Mononuclear cell (primary cell): ENCODE data around the gene PXMP4. TPM values are rescaled to one million over a fixed set of nuclear protein-coding genes. Genes with fewer than 3 reads are reported as not detected.
"Not testable (repeated sequence)": the region's sequence is repeated elsewhere in the genome, so short reads cannot be mapped to it uniquely, and the experiment has no call there.

Experiments
- H3K27me3 ChIP-seq: 2 replicates; pipeline ENCODE4 v1.6.0; 2011; ENCODE audit warnings: low read length, control low read depth; ENCODE audit not compliant: insufficient read depth
- H3K4me1 ChIP-seq: 2 replicates; pipeline ENCODE4 v1.5.1; 2011; ENCODE audit warnings: mild to moderate bottlenecking, low read length, control low read depth; ENCODE audit not compliant: insufficient read depth
- H3K4me3 ChIP-seq: 2 replicates; pipeline ENCODE4 v1.5.1; 2011; ENCODE audit warnings: mild to moderate bottlenecking, low read length, moderate library complexity
- H3K9me3 ChIP-seq: 2 replicates; pipeline ENCODE4 v1.5.1; 2011; ENCODE audit warnings: low read depth, mild to moderate bottlenecking, control low read depth, low read length
- total RNA-seq: library from RNA; depleted of rRNA; stranded (reverse); fragments of >200 nt; gene quantifications from one replicate; pipeline ENCODE4 v1.2.3, GENCODE V29; 2012

Gene PXMP4
- total RNA-seq, 1 donor = 2.4 TPM

GRCh38 chr20:33700696-33701441, 19.2 kb downstream of the PXMP4 start:
- H3K4me1 ChIP-seq, H3K4me3 ChIP-seq, H3K27me3 ChIP-seq, H3K9me3 ChIP-seq: not testable (repeated sequence)

DNA sequence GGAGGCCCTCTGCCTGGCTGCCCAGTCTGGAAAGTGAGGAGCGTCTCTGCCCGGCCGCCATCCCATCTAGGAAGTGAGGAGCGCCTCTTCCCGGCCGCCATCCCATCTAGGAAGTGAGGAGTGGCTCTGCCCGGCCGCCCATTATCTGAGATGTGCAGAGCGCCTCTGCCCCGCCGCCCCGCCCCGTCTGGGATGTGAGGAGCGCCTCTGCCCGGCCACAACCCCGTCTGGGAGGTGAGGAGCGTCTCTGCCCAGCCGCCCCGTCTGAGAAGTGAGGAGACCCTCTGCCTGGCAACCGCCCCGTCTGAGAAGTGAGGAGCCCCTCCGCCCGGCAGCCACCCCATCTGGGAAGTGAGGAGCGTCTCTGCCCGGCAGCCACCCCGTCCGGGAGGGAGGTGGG, 21.1 kb downstream of the PXMP4 start:
- not testable (repeated sequence) for H3K9me3 ChIP-seq, H3K4me3 ChIP-seq, H3K27me3 ChIP-seq, H3K4me1 ChIP-seq

GRCh38 chr20:33697129-33697528, 23.0 kb downstream of the PXMP4 start:
- H3K9me3 ChIP-seq = no peaks in the 10 kb centered on the region
- no peaks in the 10 kb centered on the region for H3K4me1 ChIP-seq
- H3K27me3 ChIP-seq = no peaks in the 10 kb centered on the region
- no peak overlapping the region for H3K4me3 ChIP-seq

DNA sequence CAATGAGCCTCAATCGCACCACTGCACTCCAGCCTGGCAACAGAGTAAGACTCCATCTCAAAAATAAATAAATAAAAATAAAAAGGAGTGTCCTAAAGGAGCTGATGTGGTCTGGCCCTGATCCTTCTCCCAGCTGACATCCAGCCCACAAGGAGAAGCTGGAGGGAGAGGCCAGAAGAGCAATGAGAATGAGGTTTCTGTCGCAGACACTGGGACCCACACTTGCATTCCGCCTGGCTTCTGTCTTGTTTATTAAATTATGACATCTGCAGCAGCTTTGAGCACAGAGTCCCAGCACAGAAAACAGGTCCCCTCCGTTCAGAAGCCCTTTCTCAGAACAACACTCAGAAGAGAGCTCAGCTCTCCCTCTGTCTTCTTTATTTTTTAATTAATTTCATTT, 23.7 kb downstream of the PXMP4 start:
- no peak overlapping the region for H3K4me3 ChIP-seq
- H3K4me1 ChIP-seq = no peaks in the 10 kb centered on the region
- no peaks in the 10 kb centered on the region for H3K9me3 ChIP-seq
- no peaks in the 10 kb centered on the region for H3K27me3 ChIP-seq

DNA sequence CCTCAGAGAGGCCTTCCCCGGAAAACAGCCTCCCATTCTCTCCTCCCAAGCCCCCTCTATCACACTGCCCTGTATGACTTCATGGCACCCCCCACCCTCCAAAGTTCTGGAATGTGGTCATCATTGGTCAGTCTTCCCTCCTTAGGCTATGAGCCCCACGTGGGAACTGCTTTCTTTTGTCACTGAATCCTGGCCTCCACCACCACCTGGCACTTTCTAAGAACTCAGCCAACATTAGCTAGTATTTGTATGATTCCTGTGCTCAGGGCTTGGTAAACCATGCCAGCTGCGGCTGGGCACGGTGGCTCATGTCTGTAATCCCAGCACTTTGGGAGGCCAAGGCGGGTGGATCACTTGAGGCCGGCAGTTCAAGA, 25.5 kb downstream of the PXMP4 start:
- H3K4me3 ChIP-seq = no peak overlapping the region
- no peaks in the 10 kb centered on the region for H3K27me3 ChIP-seq
- peaks cover 15% of the 10 kb centered on the region for H3K4me1 ChIP-seq
- no peaks in the 10 kb centered on the region for H3K9me3 ChIP-seq

GRCh38 chr20:33693741-33694638, 26.1 kb downstream of the PXMP4 start:
- Histone ChIP-seq H3K27me3 (no peaks in the 10 kb centered on the region), H3K4me1 (peaks cover 20% of the 10 kb centered on the region), H3K9me3 (no peaks in the 10 kb centered on the region), H3K4me3 (no peak overlapping the region)

DNA sequence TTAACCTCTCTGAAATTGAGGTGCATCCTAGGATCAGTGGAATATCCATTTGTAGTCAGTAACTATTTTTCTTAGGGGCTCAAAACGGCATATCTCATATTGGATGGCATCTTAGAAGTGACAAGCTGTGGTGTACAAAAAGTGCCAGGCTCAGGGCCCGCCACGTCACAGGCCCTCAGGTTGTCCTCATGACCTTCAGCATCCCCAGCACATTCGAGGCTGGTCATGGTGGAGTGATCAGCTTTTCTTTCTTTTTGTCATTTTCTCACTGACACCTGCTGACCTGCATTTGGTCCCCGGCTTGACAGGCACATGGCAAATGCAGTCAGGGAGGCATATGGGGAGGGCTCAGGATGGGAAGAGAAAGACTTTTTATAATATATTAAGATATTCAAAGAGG, 26.8 kb downstream of the PXMP4 start:
- no peaks in the 10 kb centered on the region for H3K9me3 ChIP-seq
- no peak overlapping the region for H3K4me3 ChIP-seq
- peaks cover 20% of the 10 kb centered on the region for H3K4me1 ChIP-seq
- H3K27me3 ChIP-seq = no peaks in the 10 kb centered on the region

DNA sequence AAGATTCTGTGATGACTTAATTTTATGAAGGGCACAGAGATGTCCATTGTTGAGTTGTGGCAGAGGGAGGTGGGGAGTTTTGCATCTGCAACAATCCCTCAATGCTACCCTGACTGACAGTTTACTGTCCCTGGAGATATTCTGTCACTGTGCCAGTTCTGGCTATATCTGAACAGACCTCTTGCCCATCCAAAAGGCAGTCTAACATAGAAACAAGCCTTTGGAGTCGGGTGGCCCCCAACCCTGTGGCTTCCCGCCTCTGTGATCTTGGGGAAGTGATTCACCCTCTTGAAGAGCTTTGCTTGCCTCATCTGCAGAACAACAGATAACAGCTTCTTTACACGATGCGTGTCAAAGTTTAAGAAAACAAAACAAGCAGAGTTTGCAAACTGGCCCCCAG, 30.1 kb downstream of the PXMP4 start:
- Histone ChIP-seq H3K4me1 (peaks cover 38% of the 10 kb centered on the region), H3K4me3 (no peak overlapping the region), H3K27me3 (no peaks in the 10 kb centered on the region), H3K9me3 (no peaks in the 10 kb centered on the region)

DNA sequence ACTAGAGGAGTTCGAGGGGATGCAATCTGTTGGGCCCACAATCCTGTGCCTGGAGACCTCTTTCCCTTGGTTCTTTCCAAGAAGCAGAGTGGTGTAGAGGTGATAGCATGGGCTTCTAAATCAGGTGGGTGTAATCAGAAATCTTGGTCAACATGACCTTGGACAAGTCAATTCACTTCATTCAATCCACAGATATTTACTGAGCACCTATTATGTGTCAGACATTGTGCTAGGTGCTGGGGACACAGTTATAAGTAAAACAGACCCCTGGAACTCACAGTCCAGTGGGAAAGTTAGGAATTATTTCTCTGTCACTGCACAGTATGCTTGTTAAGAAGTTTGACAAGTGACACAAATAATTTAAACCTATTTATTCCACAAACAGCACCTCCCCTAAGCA, 30.6 kb downstream of the PXMP4 start:
- Histone ChIP-seq H3K27me3 (no peaks in the 10 kb centered on the region), H3K4me3 (no peak overlapping the region), H3K4me1 (peaks cover 43% of the 10 kb centered on the region), H3K9me3 (no peaks in the 10 kb centered on the region)

DNA sequence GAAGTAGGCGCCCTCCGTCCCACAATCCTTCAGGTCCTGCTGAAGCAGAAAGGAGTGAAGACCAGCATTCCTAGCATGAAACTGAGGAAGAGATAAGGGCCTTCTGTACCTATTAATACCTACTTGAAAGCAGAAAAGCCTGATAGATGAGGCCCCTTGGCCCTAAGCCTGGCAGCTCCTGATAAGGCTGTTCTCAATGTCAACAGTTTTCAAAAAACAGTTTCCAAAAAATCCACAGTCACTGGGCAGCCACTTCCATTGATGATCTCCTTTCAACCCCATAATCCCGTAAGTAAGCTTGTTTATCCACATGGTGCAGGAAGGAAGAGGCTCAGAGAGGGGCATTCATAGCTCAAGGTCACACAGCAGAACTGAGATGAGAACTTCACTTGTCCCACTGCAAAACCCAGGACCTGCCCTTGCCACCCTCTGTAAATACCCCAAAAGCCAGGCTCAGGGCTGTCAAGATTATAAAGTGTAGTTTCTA, 31.1 kb downstream of the PXMP4 start:
- Histone ChIP-seq H3K4me1 (peaks cover 45% of the 10 kb centered on the region), H3K4me3 (no peak overlapping the region), H3K27me3 (no peaks in the 10 kb centered on the region), H3K9me3 (no peaks in the 10 kb centered on the region)

- peaks cover 45% of the 10 kb centered on the region for H3K4me1 ChIP-seq
- no peaks in the 10 kb centered on the region for H3K27me3 ChIP-seq
- H3K9me3 ChIP-seq = no peaks in the 10 kb centered on the region
- no peak overlapping the region for H3K4me3 ChIP-seq
Measured at GRCh38 chr20:33687993-33688937, 31.8 kb downstream of the PXMP4 start.

DNA sequence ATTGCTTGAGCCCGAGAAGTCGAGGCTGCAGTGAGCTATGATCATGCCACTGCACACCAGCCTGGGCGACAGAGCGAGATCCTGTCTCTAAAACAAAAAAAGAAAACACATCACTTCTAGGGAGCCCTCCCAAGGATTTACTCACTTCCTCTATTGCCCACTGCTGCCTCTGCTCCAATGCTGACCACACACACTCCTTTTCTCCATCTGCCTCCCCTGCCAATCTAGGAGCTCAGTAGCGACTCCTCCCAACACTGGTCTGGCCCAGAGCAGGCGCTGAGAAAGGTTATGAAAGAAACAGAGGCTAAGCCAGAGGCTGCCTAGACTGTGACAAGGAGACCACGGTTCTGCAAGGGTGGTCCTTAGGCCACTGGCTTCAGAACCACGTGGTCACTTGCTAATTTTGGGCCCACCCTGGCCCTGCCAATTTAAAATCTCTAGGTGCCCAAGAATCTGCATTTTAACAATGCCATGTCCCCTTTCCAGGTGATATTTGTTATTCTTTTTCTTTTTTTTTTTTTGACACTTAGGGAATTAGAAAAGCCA, 32.7 kb downstream of the PXMP4 start:
- Histone ChIP-seq H3K27me3 (no peaks in the 10 kb centered on the region), H3K9me3 (no peaks in the 10 kb centered on the region), H3K4me1 (peaks cover 45% of the 10 kb centered on the region), H3K4me3 (no peak overlapping the region)

DNA sequence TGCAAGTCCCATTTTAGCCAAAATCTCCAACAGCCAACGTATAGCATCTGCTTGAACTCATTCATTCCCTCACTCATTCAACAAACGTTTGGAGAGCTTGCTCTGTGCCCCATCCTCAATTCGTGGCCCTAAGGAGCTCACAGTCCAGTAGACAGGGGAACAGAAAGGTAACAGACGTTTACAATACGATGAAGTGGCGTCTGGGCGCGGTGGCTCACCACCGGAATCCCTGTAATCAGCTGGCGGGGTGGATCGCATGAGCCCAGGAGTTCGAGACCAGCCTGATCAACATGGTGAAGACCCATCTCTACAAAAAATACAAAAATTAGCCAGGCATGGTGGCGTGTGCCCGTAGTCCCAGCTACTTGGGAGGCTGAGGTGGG, 33.1 kb downstream of the PXMP4 start:
- H3K4me3 ChIP-seq = no peak overlapping the region
- H3K9me3 ChIP-seq = no peaks in the 10 kb centered on the region
- no peaks in the 10 kb centered on the region for H3K27me3 ChIP-seq
- H3K4me1 ChIP-seq = peaks cover 45% of the 10 kb centered on the region

DNA sequence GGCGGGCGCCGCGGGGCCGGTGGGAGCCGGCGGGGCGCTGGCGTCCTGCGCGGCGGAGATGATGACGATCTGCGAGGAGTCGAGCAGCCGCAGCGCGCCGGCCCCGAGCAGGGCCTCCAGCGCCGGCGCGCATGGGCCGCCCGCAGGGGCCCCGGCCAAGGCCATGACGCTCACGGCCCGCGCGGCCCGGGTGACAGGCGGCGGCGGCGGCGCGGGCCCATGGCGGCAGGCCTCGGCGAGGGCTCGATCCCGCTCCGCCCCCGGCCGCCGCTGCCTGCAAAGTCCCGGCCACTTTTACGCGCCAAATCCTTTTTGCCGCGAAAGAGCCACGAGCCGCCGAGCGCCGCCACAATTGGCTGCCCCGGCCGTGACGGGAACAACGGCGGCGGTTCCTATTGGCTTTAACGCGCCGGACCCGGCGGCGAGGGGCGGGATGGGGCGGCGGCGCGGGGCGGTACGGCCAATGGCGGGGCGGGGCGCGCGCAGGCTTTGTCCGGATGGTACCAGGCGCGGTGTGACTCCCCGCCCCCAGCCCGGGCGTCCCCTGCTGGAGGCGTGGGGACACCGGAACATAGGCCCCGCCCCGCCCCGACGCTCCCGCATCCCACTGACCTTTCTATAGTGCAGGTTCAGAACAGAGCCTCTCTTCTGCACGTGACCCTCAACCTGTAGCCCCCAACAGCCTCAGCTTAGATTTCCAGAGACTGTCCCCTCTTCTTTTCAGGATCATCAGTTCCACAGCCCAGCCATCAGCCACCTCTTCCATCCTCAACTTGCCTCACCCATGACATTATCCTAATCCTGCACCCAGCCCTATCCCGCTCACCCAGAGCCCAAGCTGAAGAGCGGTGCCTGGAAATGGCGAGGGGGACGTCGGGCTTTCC, 33.8 kb downstream of the PXMP4 start, which contains the start of gene E2F1:
Gene E2F1, minus strand, starts transcription at position 286 of the 884 bp plus-strand sequence. Its CDS starts 121 bp downstream, at position 165.
- peak within 1 kb of the TSS; percentile 32 for H3K4me3 ChIP-seq
- no peaks in the 10 kb centered on the region for H3K9me3 ChIP-seq
- H3K4me1 ChIP-seq = peaks cover 45% of the 10 kb centered on the region
- H3K27me3 ChIP-seq = no peaks in the 10 kb centered on the region
